CD4-positive, alpha-beta T cell treated with Interleukin-21 for 1 hour (primary cell): Measurements from ENCODE around the gene POC1A.
"Not testable (repeated sequence)": the region's sequence is repeated elsewhere in the genome, so short reads cannot be mapped to it uniquely, and the experiment has no call there.

Experiments used
- DNase-seq: peaks from one replicate; pipeline ENCODE4 v3.0.0-alpha.2; 2020

The POC1A gene

GRCh38 chr3:52059781-52060180 is 94.4 kb downstream of the POC1A start:
- no peak for DNase-seq

GRCh38 chr3:52057812-52058495 is 96.3 kb downstream of the POC1A start:
- DNase-seq, result no peak

- DNase-seq, result peak; percentile 100
Observed at GRCh38 chr3:52056968-52057811, 97.0 kb downstream of the POC1A start.

GRCh38 chr3:52056521-52056967 is 97.7 kb downstream of the POC1A start, which contains the start of gene DUSP7:
DUSP7 (minus strand) TSS chr3:52056571; CDS start chr3:52056366, 205 bp downstream.
- peak; percentile 68 for DNase-seq

- peak; percentile 40 for DNase-seq
Observed at GRCh38 chr3:52055537-52056351, 98.5 kb downstream of the POC1A start.

GRCh38 chr3:52054661-52055511 is 99.3 kb downstream of the POC1A start:
- DNase-seq, result peak; percentile 25

GRCh38 chr3:52053307-52054304 is 100.6 kb downstream of the POC1A start:
- DNase-seq, result peak; percentile 33

GRCh38 chr3:52052831-52053306 is 101.4 kb downstream of the POC1A start:
- peak; percentile 62 for DNase-seq

- DNase-seq, result no peak
Observed at GRCh38 chr3:52051444-52051843, 102.8 kb downstream of the POC1A start.

GRCh38 chr3:52050571-52050970 is 103.7 kb downstream of the POC1A start:
- no peak for DNase-seq

GRCh38 chr3:52049503-52049902 is 104.7 kb downstream of the POC1A start:
- DNase-seq, result no peak

GRCh38 chr3:52047295-52047960 is 106.8 kb downstream of the POC1A start:
- no peak for DNase-seq

GRCh38 chr3:52046902-52047239 is 107.4 kb downstream of the POC1A start:
- DNase-seq, result no peak

GRCh38 chr3:52046186-52046901 is 107.9 kb downstream of the POC1A start:
- DNase-seq, result no peak

- DNase-seq, result no peak
Observed at GRCh38 chr3:52044869-52045619, 109.2 kb downstream of the POC1A start.

- no peak for DNase-seq
Observed at GRCh38 chr3:52043750-52044149, 110.5 kb downstream of the POC1A start.

GRCh38 chr3:52043039-52043438 is 111.2 kb downstream of the POC1A start:
- DNase-seq, result not testable (repeated sequence)

GRCh38 chr3:52041118-52041731 is 113.0 kb downstream of the POC1A start:
- no peak for DNase-seq
